ENCODE results near the gene KLLN. TPM values are rescaled to one million over a fixed set of nuclear protein-coding genes. Genes with fewer than 3 reads are reported as not detected.
"Not testable (repeated sequence)": the region's sequence is repeated elsewhere in the genome, so short reads cannot be mapped to it uniquely, and the experiment has no call there.

The KLLN gene
- total RNA-seq, 3 donors from 2014 or later: 0.44 to 1.1 (median 0.66) TPM

DNA sequence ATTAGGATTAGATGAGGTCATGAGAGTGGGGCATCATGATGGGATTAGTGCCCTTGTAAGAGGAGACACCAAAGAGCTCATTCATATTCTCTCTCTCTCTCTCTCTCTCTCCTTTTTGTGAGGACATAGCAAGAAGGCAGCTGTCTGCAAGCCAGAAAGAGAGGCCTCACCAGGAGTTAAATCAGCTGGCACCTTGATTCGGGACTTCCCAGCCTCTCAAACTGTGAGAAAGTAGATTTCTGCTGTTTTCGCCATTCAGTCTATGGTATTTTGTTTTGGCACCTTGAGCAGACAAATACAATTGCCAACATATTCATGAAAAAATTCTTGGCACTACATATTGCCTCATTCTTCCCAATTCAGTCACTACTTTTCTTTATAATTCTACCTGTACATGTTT is 24.7 kb downstream of the KLLN start:
- Histone ChIP-seq H3K9me3 (no peaks in the 10 kb centered on the region), H3K4me3 (no peak overlapping the region), H3K36me3 (no peaks in the 10 kb centered on the region), H3K27ac (peak overlapping the region; percentile 57 to 71), H3K4me1 (no peaks in the 10 kb centered on the region), H3K27me3 (no peaks in the 10 kb centered on the region)
- no peak for TF ChIP-seq CTCF (IDR thresholded peaks at IDR 0.05)
- TF ChIP-seq POLR2AphosphoS5 (IDR thresholded peaks at IDR 0.05): no peak
- TF ChIP-seq POLR2A (IDR thresholded peaks at IDR 0.05): no peak
- DNase-seq (ENCODE audit: low spot score in 2 of 2): no peak
- intact Hi-C loops (cut with DNase I; ENCODE audit: low total_unique reads): no loop called here

GRCh38 chr10:87837445-87837844 is 25.9 kb downstream of the KLLN start:
- no peaks in the 10 kb centered on the region for H3K36me3 ChIP-seq
- intact Hi-C loops (cut with DNase I; ENCODE audit: low total_unique reads): no loop called here
- H3K27me3 ChIP-seq: no peaks in the 10 kb centered on the region
- no peak for DNase-seq (ENCODE audit: low spot score in 2 of 2)
- no peaks in the 10 kb centered on the region for H3K9me3 ChIP-seq
- H3K4me1 ChIP-seq: no peaks in the 10 kb centered on the region
- H3K4me3 ChIP-seq: no peak overlapping the region
- H3K27ac ChIP-seq: peak overlapping the region; percentile 53 to 57
- TF ChIP-seq POLR2A (IDR thresholded peaks at IDR 0.05) (no peak), POLR2AphosphoS5 (IDR thresholded peaks at IDR 0.05) (no peak), CTCF (IDR thresholded peaks at IDR 0.05) (no peak)

DNA sequence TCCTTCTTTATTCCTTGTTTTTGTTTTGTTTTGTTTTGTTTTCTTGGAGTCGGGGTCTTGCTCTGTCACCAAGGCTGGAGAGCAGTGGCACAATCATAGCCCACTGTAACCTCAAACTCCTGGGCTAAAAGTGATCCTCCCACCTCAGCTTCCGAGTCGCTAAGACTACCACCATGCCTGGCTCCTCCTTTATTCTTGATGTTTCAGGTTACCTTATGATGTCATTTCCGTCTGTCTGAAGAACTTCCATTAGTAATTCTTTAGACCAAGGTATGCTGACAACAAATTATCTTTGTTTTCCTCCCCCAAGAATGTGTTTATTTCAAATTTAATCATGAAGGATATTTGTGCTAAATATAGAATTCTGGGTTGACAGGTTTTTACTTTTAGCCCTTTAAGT is 27.2 kb downstream of the KLLN start:
- no peaks in the 10 kb centered on the region for H3K9me3 ChIP-seq
- intact Hi-C loops (cut with DNase I; ENCODE audit: low total_unique reads): no loop called here
- H3K27ac ChIP-seq: no peak overlapping the region
- no peaks in the 10 kb centered on the region for H3K36me3 ChIP-seq
- TF ChIP-seq CTCF (IDR thresholded peaks at IDR 0.05) (no peak), POLR2AphosphoS5 (IDR thresholded peaks at IDR 0.05) (no peak)
- no peak overlapping the region for H3K4me3 ChIP-seq
- no peak for DNase-seq (ENCODE audit: low spot score in 2 of 2)
- no peaks in the 10 kb centered on the region for H3K27me3 ChIP-seq
- no peaks in the 10 kb centered on the region for H3K4me1 ChIP-seq

DNA sequence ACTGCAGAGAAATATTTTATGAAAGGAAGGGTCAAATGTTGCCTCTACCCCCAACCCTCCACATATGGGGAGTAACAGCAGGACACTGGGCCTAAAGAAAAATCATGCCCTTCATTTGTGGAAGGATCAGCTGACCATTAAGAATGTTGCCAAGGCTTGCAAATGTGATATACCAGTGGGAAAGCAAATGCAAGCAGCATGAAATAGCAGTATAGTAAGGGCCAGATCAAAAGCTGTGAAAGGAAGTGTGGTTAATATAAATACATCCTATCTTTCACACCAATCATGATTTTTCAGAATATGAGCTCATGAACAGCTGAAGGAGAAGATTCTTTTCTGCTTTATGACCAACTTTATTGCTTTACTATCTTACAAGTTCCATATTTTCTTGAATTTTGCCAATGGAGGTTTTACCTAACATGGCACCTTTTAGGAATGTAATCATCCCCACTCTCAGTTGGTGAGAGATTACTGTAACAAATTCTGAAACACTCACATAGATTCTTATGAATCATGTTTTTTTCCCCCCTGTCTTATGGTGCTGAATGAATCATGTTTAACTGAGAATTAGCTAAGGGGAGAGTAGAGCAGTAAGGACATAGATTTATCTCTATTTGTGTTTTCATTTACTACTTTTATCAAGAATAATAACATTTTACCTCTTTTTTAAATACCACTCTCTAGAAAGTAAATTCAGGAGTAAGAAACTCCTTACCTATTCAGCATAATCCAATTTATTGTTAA is 33.2 kb downstream of the KLLN start:
- DNase-seq (ENCODE audit: low spot score in 2 of 2): no peak
- intact Hi-C loops (cut with DNase I; ENCODE audit: low total_unique reads): no loop called here
- TF ChIP-seq POLR2A (IDR thresholded peaks at IDR 0.05) (no peak), POLR2AphosphoS5 (IDR thresholded peaks at IDR 0.05) (no peak), CTCF (IDR thresholded peaks at IDR 0.05) (no peak)
- H3K27ac ChIP-seq: no peak overlapping the region
- no peaks in the 10 kb centered on the region for H3K9me3 ChIP-seq
- H3K36me3 ChIP-seq: no peaks in the 10 kb centered on the region
- H3K4me1 ChIP-seq: no peaks in the 10 kb centered on the region
- no peaks in the 10 kb centered on the region for H3K27me3 ChIP-seq
- H3K4me3 ChIP-seq: no peak overlapping the region

GRCh38 chr10:87829051-87829450 is 34.3 kb downstream of the KLLN start:
- H3K27me3 ChIP-seq; H3K27ac ChIP-seq; H3K36me3 ChIP-seq; DNase-seq (ENCODE audit: low spot score in 2 of 2); H3K4me3 ChIP-seq; intact Hi-C loops (cut with DNase I; ENCODE audit: low total_unique reads); H3K9me3 ChIP-seq; H3K4me1 ChIP-seq: not testable (repeated sequence)

Data from breast epithelium (tissue), 4 donors.